ENCODE data around the gene SNIP1.

- TF ChIP-seq CTCF (conservative IDR thresholded peaks at IDR 0.05) (no peak), EZH2 (IDR thresholded peaks at IDR 0.05; ENCODE audit: low read depth) (no peak)
Measured at GRCh38 chr1:37497832-37498231, 56.3 kb downstream of the SNIP1 start.

All from PC-9 (cell line).